Measurements from ENCODE around the gene PJVK.
"Not testable (repeated sequence)": the region's sequence is repeated elsewhere in the genome, so short reads cannot be mapped to it uniquely, and the experiment has no call there.

PJVK gene, protein sequence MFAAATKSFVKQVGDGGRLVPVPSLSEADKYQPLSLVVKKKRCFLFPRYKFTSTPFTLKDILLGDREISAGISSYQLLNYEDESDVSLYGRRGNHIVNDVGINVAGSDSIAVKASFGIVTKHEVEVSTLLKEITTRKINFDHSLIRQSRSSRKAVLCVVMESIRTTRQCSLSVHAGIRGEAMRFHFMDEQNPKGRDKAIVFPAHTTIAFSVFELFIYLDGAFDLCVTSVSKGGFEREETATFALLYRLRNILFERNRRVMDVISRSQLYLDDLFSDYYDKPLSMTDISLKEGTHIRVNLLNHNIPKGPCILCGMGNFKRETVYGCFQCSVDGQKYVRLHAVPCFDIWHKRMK

DNA sequence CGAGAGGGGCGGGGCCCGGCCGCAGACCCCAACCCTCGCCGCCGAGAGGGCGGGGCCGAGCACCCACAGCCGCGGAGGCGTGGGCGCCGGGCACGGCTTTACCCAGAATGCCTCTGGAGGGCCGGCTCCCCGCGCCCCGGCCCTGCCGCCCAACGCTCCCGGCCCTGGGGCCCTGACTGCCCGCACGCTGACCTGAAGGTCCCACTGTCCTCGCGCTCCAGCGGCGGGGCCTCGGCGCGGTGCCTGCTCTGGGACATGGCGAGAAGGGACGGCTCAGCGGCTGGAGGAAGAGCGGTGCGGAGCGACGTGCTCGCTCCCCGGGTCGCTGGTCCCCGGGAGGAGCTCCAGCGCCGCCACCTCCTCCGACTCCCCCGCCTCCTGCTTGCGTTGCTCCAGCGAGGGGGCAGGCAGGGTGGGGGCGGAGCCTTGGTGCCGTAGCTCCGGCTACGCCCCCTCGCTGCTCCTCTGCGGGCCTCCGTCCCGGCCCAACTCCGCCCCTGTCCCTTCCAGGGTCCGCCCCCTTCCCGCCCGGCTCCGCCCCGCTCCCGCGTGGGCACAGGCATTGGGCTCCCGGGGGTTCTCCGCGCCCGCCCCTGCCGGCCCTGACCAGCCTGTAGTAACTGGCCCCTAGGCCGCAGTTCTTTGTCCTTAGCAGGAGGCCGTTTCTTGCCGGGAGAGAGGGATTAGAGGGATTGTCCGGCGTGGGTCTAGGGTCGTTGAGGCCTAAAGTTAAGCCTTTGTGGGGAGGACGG is at the start of gene PJVK, which contains the start of gene PRKRA:
TSS of gene PJVK (plus strand) at position 605 of the 752 bp plus-strand sequence. CDS start 2,032 bp downstream, outside the sequence.
TSS of gene PRKRA (minus strand) at position 402 of the 752 bp plus-strand sequence. CDS start at position 257, 145 bp downstream.
- DNase-seq (ENCODE audit: low spot score): peak; percentile 94

DNA sequence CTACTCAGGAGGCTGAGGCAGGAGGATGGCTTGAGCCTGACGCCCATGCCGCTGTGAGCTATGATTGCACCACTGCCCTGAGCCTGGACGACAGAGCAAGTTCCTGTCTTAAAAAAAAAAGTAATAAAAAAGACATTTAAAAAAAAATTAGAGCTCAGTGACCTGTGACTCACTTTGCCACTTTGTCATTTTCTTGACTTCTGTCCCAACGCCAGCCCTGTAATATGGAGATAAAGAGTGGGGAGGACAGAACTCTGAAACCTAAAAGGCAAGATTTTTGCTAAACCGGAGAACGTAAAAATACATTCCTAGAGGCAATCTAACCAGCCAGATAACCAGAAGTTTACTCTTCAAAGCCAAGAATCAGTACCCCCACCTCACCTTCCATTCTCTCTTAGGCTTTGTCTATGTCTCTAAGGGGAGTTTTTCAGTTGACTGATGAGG is 49.2 kb upstream of the PJVK start:
- no peak for DNase-seq (ENCODE audit: low spot score)

DNA sequence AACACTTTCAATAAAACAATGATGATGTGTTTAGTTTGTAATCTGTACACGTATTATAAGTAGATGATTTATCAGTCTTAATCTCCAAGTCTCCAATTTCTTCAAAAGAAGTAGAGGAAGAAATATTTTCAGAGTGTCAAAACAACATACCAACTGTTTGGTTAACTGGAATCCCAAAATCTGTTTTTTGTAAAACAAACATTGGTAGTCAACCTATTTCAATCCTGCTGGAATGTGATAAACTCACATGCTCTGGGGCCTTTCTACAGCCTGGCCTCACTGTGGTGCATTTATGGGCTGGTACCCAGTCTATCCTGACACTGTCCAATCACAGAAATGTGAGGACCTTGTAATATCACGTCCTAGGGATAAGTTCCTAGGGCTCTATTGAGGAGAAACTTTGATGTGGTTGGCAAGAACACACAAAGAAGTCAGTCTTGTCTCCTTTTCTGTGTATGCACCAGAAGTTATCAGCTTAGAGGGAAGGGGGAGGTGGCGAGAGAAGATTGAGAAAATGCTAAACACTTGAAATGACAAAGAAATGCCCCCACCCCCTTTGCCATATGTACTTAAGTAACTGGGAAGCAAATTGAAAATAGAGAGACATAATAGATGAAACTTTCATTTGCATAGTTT is 47.4 kb upstream of the PJVK start:
- no peak for DNase-seq (ENCODE audit: low spot score)

DNA sequence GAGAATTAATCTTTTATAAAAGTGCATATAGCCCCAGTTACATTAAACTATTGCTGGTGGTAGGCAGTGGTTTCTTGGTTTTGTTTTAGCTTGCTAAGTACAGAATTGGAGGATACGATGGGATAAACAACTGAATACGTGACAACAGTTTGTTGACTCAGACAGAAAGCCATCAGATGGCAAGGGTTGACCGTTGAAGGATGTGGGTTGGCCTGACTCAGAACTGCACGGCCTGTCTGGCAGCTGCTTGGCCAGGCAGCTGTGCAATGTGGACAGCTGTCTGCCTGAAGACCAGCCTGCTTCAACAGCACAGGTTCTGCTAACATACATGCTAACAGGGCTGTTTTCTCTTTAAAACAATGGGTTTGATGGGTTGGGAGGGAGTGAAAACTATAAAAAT is 46.8 kb upstream of the PJVK start:
- peak; percentile 78 for DNase-seq (ENCODE audit: low spot score)

DNA sequence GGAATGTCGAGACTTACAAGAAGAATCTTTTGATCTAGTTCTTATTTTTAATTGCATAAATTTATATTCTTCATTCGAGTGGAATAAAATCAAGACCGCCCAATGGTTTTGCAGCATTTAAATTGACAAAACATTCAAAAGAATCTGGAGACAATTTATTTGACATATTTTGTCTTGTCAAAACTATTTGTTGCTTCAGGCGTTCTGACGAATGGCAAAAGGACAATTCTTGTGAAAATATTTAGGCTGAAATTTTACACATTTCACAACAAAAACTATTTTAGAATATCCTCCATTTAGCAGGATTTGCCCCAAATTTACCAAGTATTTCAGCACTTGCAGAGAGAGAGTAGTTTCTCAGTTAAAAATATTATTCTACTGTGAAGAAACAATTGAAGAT is 41.9 kb upstream of the PJVK start:
- DNase-seq (ENCODE audit: low spot score): no peak

DNA sequence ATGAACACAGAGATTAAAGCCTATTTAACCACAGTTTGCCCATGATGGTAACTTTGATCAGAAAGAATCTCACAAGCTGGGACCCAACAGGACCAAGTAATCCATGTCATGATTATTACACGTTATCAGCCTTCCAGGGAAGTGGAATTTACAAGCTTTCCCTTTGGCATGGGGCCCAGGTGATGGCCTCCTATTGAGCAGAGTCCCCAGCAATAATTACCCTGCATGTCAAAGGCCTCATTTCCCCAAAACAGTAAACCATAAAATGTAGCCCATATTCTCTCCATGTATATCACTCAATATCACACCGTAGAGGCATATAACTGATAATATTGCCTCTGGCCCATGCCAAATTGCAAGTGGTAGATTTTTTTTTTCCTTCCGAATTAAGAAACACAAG is 39.1 kb upstream of the PJVK start:
- no peak for DNase-seq (ENCODE audit: low spot score)

DNA sequence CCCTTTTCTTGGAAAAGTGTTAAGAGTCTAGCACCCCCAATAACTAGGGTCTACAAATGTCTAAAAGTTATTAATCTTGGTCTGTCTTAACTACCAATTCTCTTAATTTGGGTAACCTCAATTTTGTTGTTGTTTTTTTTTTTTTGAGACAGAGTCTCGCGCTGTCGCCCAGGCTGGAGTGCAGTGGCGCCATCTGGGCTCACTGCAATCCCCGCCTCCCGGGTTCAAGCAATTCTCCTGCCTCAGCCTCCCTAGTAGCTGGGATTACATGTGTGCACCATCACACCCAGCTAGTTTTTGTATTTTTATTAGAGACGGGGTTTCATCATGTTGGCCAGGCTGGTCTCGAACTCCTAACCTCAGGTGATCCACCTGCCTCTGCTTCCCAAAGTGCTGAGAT is 38.7 kb upstream of the PJVK start:
- DNase-seq (ENCODE audit: low spot score): not testable (repeated sequence)

DNA sequence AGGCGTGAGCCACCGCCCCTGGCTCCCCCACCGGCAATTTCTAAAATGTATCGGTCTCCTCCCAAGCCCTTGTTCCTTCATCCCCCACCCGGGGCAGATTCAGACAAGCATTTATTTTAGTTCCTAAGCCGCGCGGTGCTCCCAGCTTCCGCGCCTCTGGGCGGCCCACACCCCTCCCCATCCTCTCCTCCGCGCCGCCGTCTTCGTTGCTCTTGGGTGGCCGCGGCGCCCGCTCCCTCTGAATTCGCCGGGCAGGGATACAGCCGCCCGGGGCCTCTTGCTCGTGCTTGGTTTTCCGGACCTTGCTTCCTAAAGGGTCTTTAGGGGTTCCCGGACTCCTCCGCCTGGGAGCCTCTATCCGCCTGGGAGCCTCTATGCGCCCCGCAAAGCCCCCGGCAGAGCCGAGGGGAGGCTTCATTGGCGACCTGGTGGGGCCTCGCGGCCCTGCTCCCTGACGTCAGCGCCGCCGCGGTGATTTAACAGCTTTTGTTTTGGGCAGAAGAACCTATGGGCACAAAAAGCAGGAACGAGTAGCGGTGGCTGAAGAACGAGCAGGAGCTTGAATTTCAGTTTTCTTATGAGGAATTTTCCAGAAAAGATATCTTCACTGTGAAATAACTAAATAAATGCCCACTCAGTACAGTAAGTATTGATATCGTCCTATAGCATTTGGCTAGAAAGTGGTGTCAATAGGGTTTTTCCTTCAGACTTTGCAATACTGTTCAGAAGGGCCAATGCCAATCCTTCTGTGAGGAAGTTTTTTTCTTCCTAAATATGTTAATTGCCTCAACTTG is 37.5 kb upstream of the PJVK start:
- DNase-seq (ENCODE audit: low spot score): peak; percentile 66

DNA sequence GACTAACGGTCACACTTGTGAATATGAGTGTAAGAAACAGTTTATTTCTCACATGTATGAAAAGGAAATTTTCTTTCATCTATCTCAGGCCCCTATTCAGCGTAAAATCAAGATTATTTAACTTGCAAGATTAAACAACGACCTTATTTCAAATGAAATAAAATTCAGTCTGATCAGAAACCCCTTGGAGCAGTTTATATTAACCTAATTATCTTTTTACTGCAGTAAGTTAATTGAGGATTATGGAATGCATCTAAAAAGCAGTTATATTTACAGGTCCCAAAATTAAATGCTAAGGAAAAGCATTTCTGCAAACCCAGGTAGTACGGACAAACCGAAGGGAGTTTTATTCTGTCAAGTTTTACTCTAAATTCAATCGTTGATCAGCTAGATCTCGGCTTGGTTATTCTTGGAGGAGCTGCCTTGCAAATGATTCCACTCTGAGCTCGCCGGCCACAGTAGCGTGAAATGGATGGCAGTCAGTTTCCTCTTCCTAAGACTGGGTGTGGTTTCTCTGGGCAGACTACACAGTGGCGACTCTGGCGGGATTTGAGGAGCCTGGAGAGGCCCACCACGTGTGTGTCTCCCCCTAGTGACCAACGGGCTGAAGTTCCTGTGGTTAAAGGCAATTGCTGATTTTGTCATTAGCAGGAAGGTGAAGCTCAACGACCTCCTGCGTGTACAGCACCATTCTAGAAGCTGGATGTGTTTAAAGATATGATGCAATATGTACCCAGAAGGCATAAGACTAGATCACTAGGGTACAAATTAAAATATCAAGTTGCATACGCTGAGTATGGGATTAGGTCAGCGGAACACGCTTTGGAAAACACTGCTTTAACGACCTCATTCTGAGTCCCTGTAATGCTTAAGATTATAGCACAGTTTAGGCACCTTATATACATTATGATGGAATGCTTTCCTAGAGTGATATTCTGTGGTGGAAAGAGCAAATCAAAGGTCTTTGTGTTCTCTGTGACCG is 36.6 kb upstream of the PJVK start:
- DNase-seq (ENCODE audit: low spot score): peak; percentile 93

DNA sequence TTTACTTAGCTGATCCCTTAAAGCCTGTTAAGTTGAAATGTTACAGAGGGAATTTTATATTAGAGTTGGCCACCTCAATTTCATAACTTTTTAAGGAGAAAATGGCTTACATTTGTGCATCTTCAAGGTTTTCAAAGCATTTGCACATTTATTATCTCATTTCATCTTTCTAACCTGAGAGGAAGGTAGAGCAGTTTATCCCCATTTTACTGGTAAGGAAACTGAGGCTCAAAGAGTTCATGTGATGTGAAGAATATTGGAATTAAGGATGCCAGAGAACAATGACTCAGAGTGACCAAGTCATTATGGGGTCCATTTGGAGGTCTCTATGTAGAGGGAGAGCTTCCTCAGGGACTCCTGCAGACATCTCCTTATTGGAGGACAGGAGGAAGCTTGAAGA is 35.2 kb upstream of the PJVK start:
- DNase-seq (ENCODE audit: low spot score): no peak

DNA sequence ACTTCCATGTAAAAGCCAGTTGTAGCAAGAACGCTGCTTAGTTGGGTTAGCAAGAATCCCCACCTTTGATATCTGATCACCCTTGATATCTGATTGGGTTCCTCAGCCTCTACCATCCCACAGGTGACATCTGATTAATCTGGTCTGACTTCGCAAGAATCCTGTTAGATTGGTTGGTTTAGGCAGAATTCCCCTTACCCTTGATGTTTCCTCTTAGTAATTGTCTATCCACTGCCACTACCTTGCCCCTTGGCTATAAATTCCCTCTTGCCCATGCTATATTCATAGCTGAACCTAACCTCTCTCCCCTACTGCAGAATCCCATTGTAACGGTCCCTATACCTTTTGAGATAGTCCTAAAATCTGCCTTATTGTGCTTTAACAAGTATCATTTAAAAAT is 33.3 kb upstream of the PJVK start:
- DNase-seq (ENCODE audit: low spot score): no peak

DNA sequence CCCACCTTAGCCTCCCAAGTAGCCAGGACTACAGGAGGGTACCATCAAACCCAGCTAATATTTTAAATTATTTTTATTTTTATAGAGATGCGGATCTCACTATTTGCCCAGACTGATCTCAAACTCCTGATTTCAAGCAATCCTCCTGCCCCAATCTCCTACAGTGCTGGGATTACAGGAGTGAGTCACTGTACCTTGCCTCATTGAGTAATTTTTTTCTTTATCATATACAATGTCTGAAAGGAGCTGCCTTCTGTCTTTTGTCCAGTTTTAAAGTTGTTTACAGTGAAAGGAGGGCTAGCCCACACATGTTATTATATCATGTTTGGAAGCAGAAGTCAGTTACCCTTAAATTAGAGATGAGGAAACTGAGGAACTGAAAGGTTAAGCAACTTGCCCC is 32.8 kb upstream of the PJVK start:
- no peak for DNase-seq (ENCODE audit: low spot score)

DNA sequence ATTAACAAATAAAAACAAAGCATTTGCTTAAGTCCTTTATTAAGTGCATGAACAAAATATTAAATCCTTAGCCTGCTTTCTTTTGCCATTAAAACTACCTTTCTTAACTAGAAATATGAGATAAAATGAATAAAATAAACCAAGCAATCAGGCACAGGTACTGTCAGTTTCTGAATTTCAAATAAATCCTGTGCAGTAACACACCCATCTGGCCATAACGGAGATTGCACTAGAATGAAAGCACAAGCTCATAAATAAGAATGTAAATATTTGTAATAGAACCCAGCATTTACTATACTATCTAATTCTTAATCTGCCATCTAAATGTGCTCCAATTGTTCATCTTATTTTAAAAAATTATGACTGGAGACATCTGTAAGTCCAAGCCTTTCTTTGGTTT is 32.1 kb upstream of the PJVK start:
- no peak for DNase-seq (ENCODE audit: low spot score)

DNA sequence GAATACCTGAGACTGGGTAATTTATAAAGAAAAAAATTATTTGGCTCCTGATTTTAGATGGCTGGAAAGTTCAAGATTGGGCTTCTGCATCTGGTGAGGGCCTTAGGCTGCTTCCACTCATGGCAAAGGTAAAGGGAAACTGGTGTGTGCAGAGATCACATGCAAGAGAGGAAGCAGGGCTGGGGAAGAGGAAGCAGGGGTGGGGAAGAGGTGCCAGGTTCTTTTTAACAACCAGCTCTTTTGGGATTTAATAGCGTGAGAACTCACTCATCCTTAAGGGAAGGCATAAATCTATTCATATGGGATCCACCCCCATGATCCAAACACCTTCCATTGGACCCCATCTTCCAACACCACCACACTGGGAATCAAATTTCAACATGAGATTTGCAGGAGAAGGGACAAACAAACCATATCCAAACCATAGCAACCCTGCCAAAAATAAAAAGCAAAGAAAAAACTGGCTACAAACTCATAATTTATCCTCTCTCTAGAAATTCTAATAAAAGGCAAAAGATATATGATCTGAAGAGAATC is 30.6 kb upstream of the PJVK start:
- no peak for DNase-seq (ENCODE audit: low spot score)

DNA sequence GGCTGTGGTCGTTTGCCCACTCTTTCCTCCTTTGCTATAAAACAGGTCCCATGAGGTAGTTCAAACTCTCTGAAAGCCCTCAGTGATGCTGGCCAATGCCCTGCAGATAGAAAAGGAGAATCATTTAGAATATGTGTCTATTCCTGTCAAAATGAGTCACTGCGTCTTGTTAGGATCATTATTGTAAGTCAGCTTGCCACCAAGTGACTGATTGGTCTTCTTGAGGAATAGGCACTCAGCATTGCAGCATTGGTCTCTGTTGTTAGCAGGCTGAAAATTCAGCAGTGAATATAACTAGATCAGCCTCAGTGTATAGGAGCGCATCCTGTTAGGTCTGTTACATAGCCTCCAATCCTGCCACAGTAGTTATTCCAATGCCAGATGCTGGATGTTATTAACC is 29.1 kb upstream of the PJVK start:
- DNase-seq (ENCODE audit: low spot score): no peak

DNA sequence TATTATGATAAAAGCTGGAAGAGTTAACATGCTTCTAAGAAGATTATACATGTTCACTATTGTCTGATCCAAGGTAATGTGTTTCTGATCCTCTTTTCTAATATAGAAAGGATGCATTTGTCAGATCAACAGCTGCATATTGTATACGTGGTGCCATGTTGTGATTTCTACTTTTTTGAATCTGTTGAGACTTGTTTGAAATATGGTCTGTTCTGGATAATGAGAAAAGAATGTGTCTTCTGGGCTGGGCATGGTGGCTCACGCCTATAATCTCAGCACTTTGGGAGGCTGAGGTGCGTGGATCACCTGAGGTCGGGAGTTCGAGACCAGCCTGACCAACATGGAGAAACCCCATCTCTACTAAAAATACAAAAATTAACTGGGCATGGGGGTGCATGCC is 27.4 kb upstream of the PJVK start:
- DNase-seq (ENCODE audit: low spot score): not testable (repeated sequence)

DNA sequence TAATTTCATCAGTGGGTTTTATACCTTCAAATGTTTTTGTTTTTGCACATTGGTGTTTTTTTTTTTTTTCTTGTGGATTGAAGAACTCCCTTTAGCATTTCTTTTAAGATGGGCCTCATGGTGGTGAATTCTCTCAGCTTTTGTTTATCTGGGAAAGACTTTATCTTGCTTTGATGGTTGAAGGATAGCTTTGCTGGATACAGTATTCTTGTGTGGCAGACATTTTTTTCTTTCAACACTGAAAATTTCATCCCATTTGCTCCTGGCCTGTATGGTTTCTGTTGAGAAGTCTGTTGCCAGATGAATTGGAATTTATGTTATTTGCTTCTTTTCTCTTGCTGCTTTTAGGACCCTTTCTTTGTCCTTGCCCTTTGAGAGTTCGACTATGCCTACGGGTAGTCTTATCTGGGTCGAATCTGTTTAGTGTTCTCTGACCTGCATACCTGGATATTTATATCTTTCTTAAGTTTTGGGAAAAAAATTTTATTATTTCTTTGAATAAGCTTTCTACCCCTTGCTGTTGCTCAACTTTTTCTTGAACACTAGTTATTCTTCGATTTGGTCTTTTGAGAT is 25.8 kb upstream of the PJVK start:
- no peak for DNase-seq (ENCODE audit: low spot score)

DNA sequence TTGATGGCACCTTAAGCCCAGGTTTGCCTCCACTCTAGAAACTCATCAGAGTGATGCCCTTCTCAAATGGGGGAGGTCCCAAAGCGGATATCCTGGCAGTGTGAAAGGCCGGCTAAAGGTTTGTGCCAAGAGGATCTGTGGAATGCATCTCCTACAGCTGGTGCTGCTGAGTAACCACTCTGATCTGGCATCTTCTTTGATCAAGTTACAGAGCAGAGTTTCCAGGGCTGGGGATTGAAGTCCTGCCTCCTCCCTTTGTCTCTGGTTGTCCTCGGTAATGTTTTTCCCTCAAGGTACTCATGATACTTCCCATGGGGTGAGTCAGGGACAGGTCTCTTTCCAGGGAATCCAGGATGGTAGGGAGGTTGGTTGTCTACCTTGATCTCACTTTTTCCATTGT is 24.8 kb upstream of the PJVK start:
- no peak for DNase-seq (ENCODE audit: low spot score)

DNA sequence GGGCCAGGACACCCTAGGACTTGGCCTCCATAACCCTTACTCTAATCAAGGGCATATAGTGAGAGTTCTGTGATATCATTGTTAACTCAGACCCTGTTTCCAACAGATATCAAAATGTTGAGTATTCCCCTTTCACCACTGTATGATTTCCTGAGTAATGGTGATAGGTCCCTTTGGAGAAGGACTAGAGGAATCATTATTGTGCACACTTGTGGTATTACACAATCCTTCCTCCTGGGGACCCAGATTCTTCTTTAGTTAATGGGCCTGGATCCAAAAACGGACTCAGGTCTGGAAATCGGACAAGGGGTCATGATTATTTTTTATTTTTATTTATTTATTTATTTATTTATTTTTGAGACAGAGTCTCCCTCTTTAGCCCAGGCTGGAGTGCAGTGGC is 23.7 kb upstream of the PJVK start:
- DNase-seq (ENCODE audit: low spot score): no peak

DNA sequence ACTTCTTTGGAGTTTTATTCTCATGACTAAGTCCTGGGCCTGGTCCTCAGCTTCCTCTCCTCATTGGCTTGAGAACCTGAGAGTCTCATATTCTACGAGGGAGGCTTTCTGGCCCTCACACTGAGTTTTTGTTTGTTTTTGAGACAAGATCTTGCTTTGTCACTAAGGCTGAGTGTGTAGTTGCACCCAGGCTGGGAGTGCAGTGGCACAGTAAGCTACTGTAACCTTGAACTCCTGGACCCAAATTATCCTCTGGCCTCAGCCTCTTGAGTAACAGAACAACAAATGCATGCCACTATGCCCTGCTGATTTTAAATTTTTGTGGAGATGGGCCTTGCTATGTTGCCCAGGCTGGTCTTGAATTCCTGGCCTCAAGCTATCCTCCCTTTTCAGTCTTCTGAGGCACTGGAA is 22.8 kb upstream of the PJVK start:
- no peak for DNase-seq (ENCODE audit: low spot score)
